Measurements from ENCODE around the gene TMEM170A.
"Not testable (repeated sequence)": the region's sequence is repeated elsewhere in the genome, so short reads cannot be mapped to it uniquely, and the experiment has no call there.

Gene TMEM170A

GRCh38 chr16:75479421-75479990, 15.0 kb upstream of the TMEM170A start:
- no peak for DNase-seq

- no peak for DNase-seq
These were observed 14.2 kb upstream of the TMEM170A start for GRCh38 chr16:75478480-75479345.

- no peak for DNase-seq
These were observed 13.4 kb upstream of the TMEM170A start for GRCh38 chr16:75477680-75478473.

- DNase-seq = no peak
These were observed 12.3 kb upstream of the TMEM170A start for GRCh38 chr16:75476817-75477216.

- no peak for DNase-seq
These were observed 10.9 kb upstream of the TMEM170A start for GRCh38 chr16:75475420-75475847.

GRCh38 chr16:75472908-75473877, 8.7 kb upstream of the TMEM170A start:
- no peak for DNase-seq

- DNase-seq = peak; percentile 38 to 39
These were observed 7.5 kb upstream of the TMEM170A start for GRCh38 chr16:75471723-75472633.

GRCh38 chr16:75466760-75467159, 2.3 kb upstream of the TMEM170A start:
- no peak for DNase-seq

- peak in 1 of 2 experiments; percentile 56 for DNase-seq
These were observed 934 bp downstream of the TMEM170A start for GRCh38 chr16:75463389-75464121.

GRCh38 chr16:75462806-75463205, 1.7 kb downstream of the TMEM170A start:
- no peak for DNase-seq

GRCh38 chr16:75461575-75461974, 2.9 kb downstream of the TMEM170A start:
- no peak for DNase-seq

GRCh38 chr16:75460446-75460845, 4.0 kb downstream of the TMEM170A start:
- no peak for DNase-seq

GRCh38 chr16:75459691-75460090, 4.8 kb downstream of the TMEM170A start:
- DNase-seq = no peak

GRCh38 chr16:75458439-75458838, 6.0 kb downstream of the TMEM170A start:
- no peak for DNase-seq

GRCh38 chr16:75458029-75458428, 6.5 kb downstream of the TMEM170A start:
- no peak for DNase-seq

- no peak for DNase-seq
These were observed 6.9 kb downstream of the TMEM170A start for GRCh38 chr16:75457485-75458021.

GRCh38 chr16:75456971-75457370, 7.5 kb downstream of the TMEM170A start:
- no peak for DNase-seq

- DNase-seq = not testable (repeated sequence)
These were observed 8.0 kb downstream of the TMEM170A start for GRCh38 chr16:75456486-75456885.

- DNase-seq = no peak
These were observed 8.8 kb downstream of the TMEM170A start for GRCh38 chr16:75455677-75456076.

Measured in activated T-cell treated with anti-CD3 and anti-CD28 coated beads, Interleukin-2, amount 50 U/mL, for 48 hours (primary cell).